ENCODE data around the gene BTBD19.
"Not testable (repeated sequence)": the region's sequence is repeated elsewhere in the genome, so short reads cannot be mapped to it uniquely, and the experiment has no call there.

BTBD19 gene

GRCh38 chr1:44788120-44788860, 20.0 kb upstream of the BTBD19 start, which contains the start of gene BEST4:
Gene BEST4, minus strand, starts transcription at chr1:44788170. Its CDS starts 465 bp downstream, at chr1:44787705.
- DNase-seq (ENCODE audit: low read depth): no peak
- TF ChIP-seq CTCF (conservative IDR thresholded peaks at IDR 0.05; ENCODE audit: low read depth, low read length): no peak
- H3K4me3 ChIP-seq (ENCODE audit: low read depth, low read length): no peak within 1 kb of the TSS

- no peak for TF ChIP-seq CTCF (conservative IDR thresholded peaks at IDR 0.05; ENCODE audit: low read depth, low read length)
- H3K4me3 ChIP-seq (ENCODE audit: low read depth, low read length): no peak overlapping the region
- no peak for DNase-seq (ENCODE audit: low read depth)
Measured at GRCh38 chr1:44790968-44791801, 17.1 kb upstream of the BTBD19 start.

GRCh38 chr1:44792736-44793502, 15.4 kb upstream of the BTBD19 start:
- no peak for DNase-seq (ENCODE audit: low read depth)
- no peak overlapping the region for H3K4me3 ChIP-seq (ENCODE audit: low read depth, low read length)
- no peak for TF ChIP-seq CTCF (conservative IDR thresholded peaks at IDR 0.05; ENCODE audit: low read depth, low read length)

GRCh38 chr1:44797886-44798285, 10.4 kb upstream of the BTBD19 start:
- H3K4me3 ChIP-seq (ENCODE audit: low read depth, low read length); DNase-seq (ENCODE audit: low read depth): not testable (repeated sequence)

- DNase-seq (ENCODE audit: low read depth): no peak
Measured at GRCh38 chr1:44798481-44799365, 9.6 kb upstream of the BTBD19 start.

More at GRCh38 chr1:44798481-44799365, 9.6 kb upstream of the BTBD19 start:
- no peak overlapping the region for H3K4me3 ChIP-seq (ENCODE audit: low read depth, low read length)
- TF ChIP-seq CTCF (conservative IDR thresholded peaks at IDR 0.05; ENCODE audit: low read depth, low read length): no peak

Measured in choroid plexus epithelial cell (primary cell).